Stimulated activated CD8-positive, alpha-beta memory T cell treated with anti-CD3 and anti-CD28 coated beads, Interleukin-12 subunit alpha, Interleukin-12 subunit beta, amount 100 ng/mL, for 1 hour (primary cell): ENCODE measurements around the gene AKR7A2.
"Not testable (repeated sequence)": the region's sequence is repeated elsewhere in the genome, so short reads cannot be mapped to it uniquely, and the experiment has no call there.

ENCODE experiments used
- DNase-seq: peaks from one replicate; pipeline ENCODE4 v3.0.0-alpha.2; 2020; ENCODE audit warnings: low read depth

Gene AKR7A2

GRCh38 chr1:19260211-19261138 lies 51.5 kb downstream of the AKR7A2 start:
- no peak for DNase-seq

- DNase-seq: no peak
These were observed 53.6 kb downstream of the AKR7A2 start for GRCh38 chr1:19258353-19258752.

DNA sequence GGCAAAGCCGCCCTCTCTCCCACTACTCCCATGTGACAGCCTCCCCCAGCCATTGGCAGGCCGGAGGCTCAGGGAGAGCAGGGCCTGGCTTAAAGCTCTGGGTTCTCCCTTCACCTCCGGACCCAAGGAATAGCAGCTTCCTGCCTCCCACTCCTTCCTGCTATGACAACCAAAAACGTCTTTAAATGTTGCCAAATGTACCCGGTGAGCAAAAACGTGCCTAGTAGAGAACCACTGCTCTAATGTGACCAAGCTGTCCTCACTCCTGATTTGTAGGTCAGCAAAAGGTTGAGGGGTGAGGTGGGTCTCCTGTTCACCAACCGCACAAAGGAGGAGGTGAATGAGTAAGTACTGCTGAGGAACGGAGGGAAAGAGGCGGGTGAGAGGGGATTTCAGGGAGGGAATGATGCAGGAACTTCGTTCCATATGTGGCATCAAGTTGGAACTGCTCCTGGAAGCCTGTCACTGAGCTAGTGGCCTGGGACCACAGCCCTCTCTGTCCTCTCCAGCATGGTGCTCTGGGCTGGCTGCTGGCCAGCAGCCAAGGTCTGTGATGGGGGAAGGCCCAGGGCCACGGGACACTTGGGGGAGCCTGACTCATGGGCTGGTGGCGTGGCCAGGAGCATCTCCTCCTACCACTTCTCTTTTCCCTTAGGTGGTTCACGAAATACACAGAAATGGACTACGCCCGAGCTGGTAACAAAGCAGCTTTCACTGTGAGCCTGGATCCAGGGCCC lies 54.6 kb downstream of the AKR7A2 start:
- no peak for DNase-seq

GRCh38 chr1:19256301-19256700 lies 55.6 kb downstream of the AKR7A2 start:
- not testable (repeated sequence) for DNase-seq

GRCh38 chr1:19255288-19255687 lies 56.7 kb downstream of the AKR7A2 start:
- no peak for DNase-seq

DNA sequence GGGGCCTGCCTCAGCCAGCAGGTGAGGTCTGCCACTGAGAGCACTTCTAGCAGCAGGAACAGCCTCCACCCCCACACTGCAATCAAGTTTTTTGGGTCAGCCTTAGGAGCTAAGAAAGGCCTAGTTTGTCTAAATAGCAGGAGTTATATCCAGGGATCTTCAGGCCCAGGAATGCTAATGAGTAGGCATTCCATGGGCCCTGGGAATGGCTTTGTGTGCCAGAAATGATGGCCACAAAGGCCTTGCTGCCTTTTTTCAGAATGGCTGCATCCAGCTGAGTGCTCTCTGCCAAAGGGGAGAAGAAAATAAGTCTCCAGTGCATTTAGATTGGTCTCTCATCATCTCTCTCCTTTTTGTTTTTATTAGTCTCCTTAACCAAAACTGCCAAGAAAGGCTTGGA lies 57.5 kb downstream of the AKR7A2 start:
- DNase-seq: no peak
